KOPT-K1 (cell line): ENCODE data around the gene BMAL2.

Experiments used
- H3K27ac ChIP-seq: fragments of 200-600 bp; sonication (generic); 2 replicates; pipeline ENCODE4 v1.5.1; 2016; ENCODE audit warnings: antibody characterized with exemption, mild to moderate bottlenecking, low read depth, low read length; ENCODE audit not compliant: poor library complexity, severe bottlenecking
- H3K36me3 ChIP-seq: fragments of 200-600 bp; sonication (generic); 2 replicates; pipeline ENCODE4 v1.5.1; 2017; ENCODE audit warnings: antibody characterized with exemption, mild to moderate bottlenecking, low read length, moderate library complexity; ENCODE audit not compliant: insufficient read depth
- H3K9me3 ChIP-seq: fragments of 200-600 bp; sonication (generic); 2 replicates; pipeline ENCODE4 v1.5.1; 2017; ENCODE audit warnings: antibody characterized with exemption, low read length, mild to moderate bottlenecking; ENCODE audit not compliant: insufficient read depth, poor library complexity, severe bottlenecking

Gene BMAL2

GRCh38 chr12:27305673-27306456, 26.8 kb upstream of the BMAL2 start:
- Histone ChIP-seq H3K9me3 (no peaks in the 10 kb centered on the region), H3K27ac (no peak overlapping the region), H3K36me3 (peaks cover 24% of the 10 kb centered on the region)

- peak overlapping the region; percentile 25 for H3K27ac ChIP-seq
- peaks cover 30% of the 10 kb centered on the region for H3K36me3 ChIP-seq
Observed at GRCh38 chr12:27309293-27309994, 23.2 kb upstream of the BMAL2 start.

DNA sequence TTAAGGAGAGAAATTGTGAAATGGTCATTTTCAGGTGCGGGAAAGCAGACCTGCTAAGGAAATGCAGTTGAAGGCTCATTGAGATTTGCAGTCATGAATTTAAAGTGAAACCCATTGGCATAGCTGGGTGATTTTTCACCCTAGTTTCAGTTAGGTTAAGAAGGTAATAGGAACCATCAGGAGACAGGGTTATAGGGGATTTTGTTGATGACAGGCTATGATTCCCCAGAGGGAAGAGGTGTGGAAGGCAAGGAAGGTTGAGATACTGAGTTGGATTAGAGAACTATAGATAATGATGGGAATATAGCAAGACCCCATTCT, 22.7 kb upstream of the BMAL2 start:
- H3K36me3 ChIP-seq = peaks cover 35% of the 10 kb centered on the region
- H3K27ac ChIP-seq = peak overlapping the region; percentile 25
- H3K9me3 ChIP-seq = no peaks in the 10 kb centered on the region

More at GRCh38 chr12:27309293-27309994, 23.2 kb upstream of the BMAL2 start:
- H3K9me3 ChIP-seq = no peaks in the 10 kb centered on the region

DNA sequence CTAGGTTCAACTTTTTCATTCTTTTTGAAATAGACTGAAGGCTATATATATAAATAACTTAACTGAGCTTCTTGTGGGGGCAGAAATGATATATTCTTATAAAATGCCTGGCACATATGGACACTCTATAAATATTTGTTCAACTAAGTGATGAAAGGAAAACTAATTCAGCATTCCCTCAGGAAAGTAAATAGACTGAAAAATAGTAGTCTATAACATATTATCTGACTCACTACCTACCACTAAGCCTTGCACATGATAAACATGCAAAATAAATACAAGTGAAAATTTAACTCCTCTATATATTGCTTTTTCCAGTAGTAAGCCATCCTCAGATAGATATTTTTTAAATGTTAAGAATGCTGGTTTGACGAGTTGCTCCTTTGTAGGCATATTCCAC, 15.7 kb upstream of the BMAL2 start:
- no peaks in the 10 kb centered on the region for H3K9me3 ChIP-seq
- peaks cover 68% of the 10 kb centered on the region for H3K36me3 ChIP-seq
- H3K27ac ChIP-seq = no peak overlapping the region

GRCh38 chr12:27319409-27319808, 13.2 kb upstream of the BMAL2 start:
- H3K36me3 ChIP-seq = peaks cover 76% of the 10 kb centered on the region
- H3K9me3 ChIP-seq = no peaks in the 10 kb centered on the region
- no peak overlapping the region for H3K27ac ChIP-seq

- Histone ChIP-seq H3K27ac (no peak overlapping the region), H3K36me3 (peaks cover 71% of the 10 kb centered on the region), H3K9me3 (no peaks in the 10 kb centered on the region)
Observed at GRCh38 chr12:27319848-27320247, 12.8 kb upstream of the BMAL2 start.

DNA sequence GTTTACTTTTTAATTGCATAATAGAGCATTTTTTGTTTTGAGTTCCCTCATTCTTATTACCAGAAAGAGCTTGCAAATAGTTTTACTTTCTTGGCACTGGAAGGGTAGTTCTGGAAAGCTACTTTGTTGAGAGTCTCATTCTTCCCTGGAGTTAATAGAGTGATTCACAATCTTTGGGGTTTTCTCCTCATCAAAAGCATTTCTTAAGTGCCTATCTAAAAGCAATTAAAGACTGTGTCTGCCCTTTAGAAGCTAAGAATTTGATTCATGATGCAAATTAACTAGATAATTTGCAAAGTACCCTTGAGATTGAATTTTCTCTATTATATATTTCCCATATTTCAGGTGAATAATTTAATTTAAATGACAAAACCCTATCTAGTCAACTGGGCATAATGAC, 8.1 kb upstream of the BMAL2 start:
- Histone ChIP-seq H3K36me3 (peaks cover 47% of the 10 kb centered on the region), H3K27ac (no peak overlapping the region), H3K9me3 (no peaks in the 10 kb centered on the region)

DNA sequence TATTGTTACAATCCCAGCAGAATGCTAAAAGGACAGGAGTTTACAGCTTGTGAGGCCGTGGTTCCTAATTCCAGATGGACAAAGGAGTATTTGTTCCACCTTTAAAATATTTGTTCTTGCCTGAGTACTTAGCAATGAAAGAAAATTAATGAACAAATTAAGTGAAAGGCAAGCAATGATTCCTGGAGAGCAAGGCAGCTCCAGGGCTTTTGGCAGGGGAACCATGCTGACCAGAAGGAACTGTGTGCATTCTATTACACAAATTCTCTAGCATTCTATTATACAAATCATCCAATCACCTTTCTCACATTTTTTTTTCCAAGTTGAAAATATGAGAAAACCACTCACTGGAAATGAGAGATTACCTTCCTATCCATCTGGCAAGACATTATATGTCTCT, 1.8 kb upstream of the BMAL2 start:
- H3K9me3 ChIP-seq = no peaks in the 10 kb centered on the region
- H3K27ac ChIP-seq = no peak overlapping the region
- peaks cover 8% of the 10 kb centered on the region; the same call in 1 of the 2 replicates for H3K36me3 ChIP-seq

GRCh38 chr12:27331291-27331926, 1.2 kb upstream of the BMAL2 start:
- H3K27ac ChIP-seq = no peak overlapping the region
- H3K9me3 ChIP-seq = no peaks in the 10 kb centered on the region
- H3K36me3 ChIP-seq = 0 out of 2 replicates have a peak, but pooled peaks cover 3% of the 10 kb centered on the region

DNA sequence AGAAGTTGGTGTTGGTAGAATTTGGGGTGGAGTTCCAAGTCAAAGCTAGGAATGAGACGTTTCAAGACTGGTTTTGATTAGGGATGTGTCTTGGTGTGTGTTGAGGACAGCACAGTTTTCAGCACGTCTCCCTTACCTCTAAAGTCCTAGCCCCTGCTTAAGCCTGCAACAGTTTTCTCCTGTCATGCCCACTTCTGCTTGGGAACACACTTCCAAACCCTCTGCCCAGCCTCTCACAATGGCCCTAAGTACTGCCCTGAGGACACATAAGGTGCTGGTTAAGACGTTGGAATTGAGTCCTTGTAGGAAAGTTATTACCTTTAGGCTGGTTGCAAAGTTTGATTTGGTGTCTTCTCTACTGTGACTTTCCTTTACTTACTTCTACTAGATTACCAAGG, 710 bp upstream of the BMAL2 start:
- Histone ChIP-seq H3K27ac (no peak overlapping the region), H3K36me3 (no peaks in the 10 kb centered on the region)

DNA sequence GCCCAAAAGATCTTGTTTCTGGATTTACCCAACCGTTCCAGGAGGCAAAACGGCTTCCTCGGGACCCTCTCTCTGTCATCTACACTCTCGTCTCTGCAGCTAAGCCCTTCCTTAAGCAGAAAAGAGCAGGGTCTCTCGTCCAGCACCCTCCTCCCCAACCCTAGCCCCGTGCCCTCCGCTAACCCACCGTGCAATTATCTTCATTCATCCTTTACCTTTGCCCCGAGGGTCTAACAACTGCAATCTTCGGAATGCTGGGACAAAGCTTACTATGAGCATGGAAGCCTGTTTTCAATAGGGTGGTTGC, 276 bp upstream of the BMAL2 start:
- H3K9me3 ChIP-seq = no peaks in the 10 kb centered on the region
- H3K36me3 ChIP-seq = no peaks in the 10 kb centered on the region
- H3K27ac ChIP-seq = peak overlapping the region; percentile 58

More for the DNA sequence above, 710 bp upstream of the BMAL2 start:
- H3K9me3 ChIP-seq = no peaks in the 10 kb centered on the region

GRCh38 chr12:27333403-27334009, 870 bp downstream of the BMAL2 start:
- Histone ChIP-seq H3K9me3 (no peaks in the 10 kb centered on the region), H3K36me3 (no peaks in the 10 kb centered on the region), H3K27ac (peak overlapping the region; percentile 58)

DNA sequence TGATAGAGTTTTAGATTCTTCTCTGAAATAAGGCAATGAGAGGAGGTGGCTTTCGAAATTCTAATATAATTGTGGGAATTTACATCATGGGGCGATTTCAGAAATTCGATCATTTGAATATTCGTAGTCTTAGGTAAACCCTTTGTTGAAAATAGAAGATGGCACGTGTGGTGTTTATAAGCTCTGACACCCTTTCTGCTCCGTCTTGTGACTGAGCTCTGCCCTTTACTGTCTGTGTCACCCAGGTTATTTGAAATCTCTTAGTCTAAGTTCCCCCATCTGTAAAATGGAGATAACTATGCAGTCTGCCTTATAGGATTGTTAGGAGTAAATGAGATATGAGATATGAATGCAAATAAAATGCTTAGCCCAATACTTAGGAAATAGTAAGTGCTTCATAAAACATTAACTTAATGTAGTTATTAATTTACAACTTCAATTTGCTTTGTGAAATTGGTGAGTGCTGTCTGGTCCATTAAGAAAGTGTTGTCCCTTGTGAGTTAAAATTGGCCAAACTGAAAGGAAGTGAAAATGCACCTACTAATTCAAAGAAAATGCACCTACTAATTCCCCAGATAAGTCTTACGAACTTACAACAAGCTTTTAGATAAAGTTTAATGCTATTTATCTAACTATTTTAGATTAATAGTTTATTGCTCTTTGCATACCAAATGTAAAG, 1.5 kb downstream of the BMAL2 start:
- no peaks in the 10 kb centered on the region for H3K9me3 ChIP-seq
- H3K27ac ChIP-seq = no peak overlapping the region
- no peaks in the 10 kb centered on the region for H3K36me3 ChIP-seq

DNA sequence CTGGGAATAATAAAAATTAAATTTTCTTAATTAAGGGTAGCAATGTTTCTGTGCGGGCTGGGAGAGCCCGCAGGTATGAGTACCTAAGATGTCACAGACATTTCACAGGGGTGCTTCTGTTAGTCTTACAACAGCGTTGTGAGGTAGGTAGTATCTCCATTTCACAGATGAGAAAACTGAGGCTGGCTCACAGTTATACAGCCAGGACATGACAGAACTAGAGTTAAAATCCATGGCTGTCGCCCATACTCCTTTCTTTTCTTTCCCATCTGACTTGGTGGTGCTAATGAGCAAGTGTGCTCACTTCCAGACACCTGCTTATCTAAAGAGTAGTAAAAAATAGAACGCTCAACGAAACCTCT, 2.1 kb downstream of the BMAL2 start:
- H3K27ac ChIP-seq = no peak overlapping the region
- no peaks in the 10 kb centered on the region for H3K36me3 ChIP-seq
- H3K9me3 ChIP-seq = no peaks in the 10 kb centered on the region
